Endodermal cell (in vitro differentiated cells): Measurements from ENCODE around the gene TIAM1. TPM values are rescaled to one million over a fixed set of nuclear protein-coding genes. Genes with fewer than 3 reads are reported as not detected.

ENCODE experiments used
- DNase-seq: peaks from one replicate; pipeline ENCODE4 v3.0.0-alpha.2; 2017
- H3K27ac ChIP-seq: 2 replicates; pipeline ENCODE4 v1.5.1; 2013; ENCODE audit warnings: mild to moderate bottlenecking, low read depth, low read length, moderate library complexity
- H3K27me3 ChIP-seq: 2 replicates; pipeline ENCODE4 v1.6.1; 2013; ENCODE audit warnings: mild to moderate bottlenecking, low read length, moderate library complexity; ENCODE audit not compliant: insufficient read depth, control insufficient read depth, poor library complexity, severe bottlenecking
- H3K36me3 ChIP-seq: 2 replicates; pipeline ENCODE4 v1.7.0; 2013; ENCODE audit warnings: mild to moderate bottlenecking, low read length, moderate library complexity; ENCODE audit not compliant: control insufficient read depth, insufficient read depth
- H3K4me1 ChIP-seq: one replicate; pipeline ENCODE4 v1.7.0; 2013; ENCODE audit warnings: low read length; ENCODE audit not compliant: control insufficient read depth, insufficient read depth
- H3K4me3 ChIP-seq: 2 replicates; pipeline ENCODE4 v1.5.1; 2013; ENCODE audit warnings: mild to moderate bottlenecking, low read length, moderate library complexity
- H3K9ac ChIP-seq: 2 replicates; pipeline ENCODE4 v1.6.1; 2013; ENCODE audit warnings: mild to moderate bottlenecking, low read length, moderate library complexity; ENCODE audit not compliant: poor library complexity, severe bottlenecking; ENCODE audit errors: extremely low read depth
- H3K9me3 ChIP-seq: 2 replicates; pipeline ENCODE4 v1.6.1; 2013; ENCODE audit warnings: mild to moderate bottlenecking, low read length, moderate library complexity; ENCODE audit not compliant: control insufficient read depth
- H3K27ac Mint-ChIP-seq: 2 replicates; pipeline ENCODE4 v1.8.0; 2020; ENCODE audit warnings: mixed read lengths
- H3K27me3 Mint-ChIP-seq: 2 replicates; pipeline ENCODE4 v1.8.0; 2021; ENCODE audit warnings: mild to moderate bottlenecking, mixed read lengths; ENCODE audit not compliant: insufficient read depth
- H3K36me3 Mint-ChIP-seq: 2 replicates; pipeline ENCODE4 v1.8.0; 2020; ENCODE audit warnings: low read depth, mixed read lengths
- H3K4me1 Mint-ChIP-seq: 2 replicates; pipeline ENCODE4 v1.8.0; 2020; ENCODE audit warnings: mixed read lengths
- H3K4me3 Mint-ChIP-seq: 2 replicates; pipeline ENCODE4 v1.8.0; 2020; ENCODE audit warnings: mild to moderate bottlenecking, moderate library complexity, mixed read lengths
- H3K9me3 Mint-ChIP-seq: 2 replicates; pipeline ENCODE4 v1.8.0; 2020; ENCODE audit warnings: mild to moderate bottlenecking, mixed read lengths
- WGBS, 2 experiments: methylation state at CpG; one replicate each; pipeline versions ENCODE4 v1.1.5 to v1.1.7; 2013; ENCODE audit warnings: missing lambda C conversion rate in 2 of 2, mixed read lengths in 1 of 2; ENCODE audit not compliant: insufficient coverage in 1 of 2, insufficient read length in 1 of 2; 5-methylcytosine and 5-hydroxymethylcytosine counted together
- total RNA-seq, 2 donors: library from RNA; stranded (reverse); fragmentation: NEBNext Ultra II Directional in 1 of 2; extraction: Animal tissue kit (Norgen Biotek cat#: 25700) in 1 of 2; gene quantifications; 2 replicates in 1 of 2; 3 replicates in 1 of 2; pipeline ENCODE4 v1.2.1, GENCODE V29; 2021
- TF ChIP-seq, protein P1 (sequence below): fragments of 200-600 bp; sonication (generic); conservative IDR thresholded peaks from 2 replicates; pipeline ENCODE4 v1.5.0; 2021; ENCODE audit warnings: antibody characterized with exemption, mild to moderate bottlenecking

Gene TIAM1
- total RNA-seq, 2 donors from 2014 or later = 29.4 to 33.3 TPM

DNA sequence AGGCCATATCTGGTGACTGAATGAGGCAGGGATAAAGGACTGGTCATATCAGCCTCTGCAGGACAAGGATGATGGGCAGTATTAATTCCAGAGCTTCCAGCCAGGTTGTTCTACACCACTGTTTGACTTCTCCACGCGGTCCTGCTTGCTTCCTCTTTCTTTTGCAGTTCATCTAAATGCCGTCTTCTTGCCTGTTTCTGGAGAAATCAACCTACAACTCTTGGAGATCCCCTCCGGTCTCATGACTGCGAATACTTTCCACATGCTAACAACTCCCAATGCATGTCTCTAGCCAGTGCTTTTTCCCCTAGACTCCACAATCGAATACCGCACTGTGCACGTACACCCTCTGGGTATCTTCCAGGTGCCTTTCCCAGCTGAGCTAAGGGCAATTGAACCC lies 14.1 kb upstream of the TIAM1 start:
- no peaks in the 10 kb centered on the region for H3K4me1 ChIP-seq
- H3K4me1 Mint-ChIP-seq = peaks cover 10% of the 10 kb centered on the region
- no peaks in the 10 kb centered on the region for H3K27me3 ChIP-seq
- 93 to 94% methylated on average over 8 of the region's 8 CpGs for WGBS, 2 experiments
- no peak overlapping the region for H3K9ac ChIP-seq
- TF ChIP-seq, protein P1, sequence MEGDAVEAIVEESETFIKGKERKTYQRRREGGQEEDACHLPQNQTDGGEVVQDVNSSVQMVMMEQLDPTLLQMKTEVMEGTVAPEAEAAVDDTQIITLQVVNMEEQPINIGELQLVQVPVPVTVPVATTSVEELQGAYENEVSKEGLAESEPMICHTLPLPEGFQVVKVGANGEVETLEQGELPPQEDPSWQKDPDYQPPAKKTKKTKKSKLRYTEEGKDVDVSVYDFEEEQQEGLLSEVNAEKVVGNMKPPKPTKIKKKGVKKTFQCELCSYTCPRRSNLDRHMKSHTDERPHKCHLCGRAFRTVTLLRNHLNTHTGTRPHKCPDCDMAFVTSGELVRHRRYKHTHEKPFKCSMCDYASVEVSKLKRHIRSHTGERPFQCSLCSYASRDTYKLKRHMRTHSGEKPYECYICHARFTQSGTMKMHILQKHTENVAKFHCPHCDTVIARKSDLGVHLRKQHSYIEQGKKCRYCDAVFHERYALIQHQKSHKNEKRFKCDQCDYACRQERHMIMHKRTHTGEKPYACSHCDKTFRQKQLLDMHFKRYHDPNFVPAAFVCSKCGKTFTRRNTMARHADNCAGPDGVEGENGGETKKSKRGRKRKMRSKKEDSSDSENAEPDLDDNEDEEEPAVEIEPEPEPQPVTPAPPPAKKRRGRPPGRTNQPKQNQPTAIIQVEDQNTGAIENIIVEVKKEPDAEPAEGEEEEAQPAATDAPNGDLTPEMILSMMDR = no peak
- no peaks in the 10 kb centered on the region for H3K27me3 Mint-ChIP-seq
- H3K36me3 Mint-ChIP-seq = no peaks in the 10 kb centered on the region
- no peak overlapping the region for H3K4me3 Mint-ChIP-seq
- H3K27ac Mint-ChIP-seq = no peak overlapping the region
- H3K27ac ChIP-seq = no peak overlapping the region
- no peak overlapping the region for H3K4me3 ChIP-seq
- H3K9me3 Mint-ChIP-seq = peaks cover 2% of the 10 kb centered on the region
- no peaks in the 10 kb centered on the region for H3K9me3 ChIP-seq
- DNase-seq = no peak
- H3K36me3 ChIP-seq = no peaks in the 10 kb centered on the region

DNA sequence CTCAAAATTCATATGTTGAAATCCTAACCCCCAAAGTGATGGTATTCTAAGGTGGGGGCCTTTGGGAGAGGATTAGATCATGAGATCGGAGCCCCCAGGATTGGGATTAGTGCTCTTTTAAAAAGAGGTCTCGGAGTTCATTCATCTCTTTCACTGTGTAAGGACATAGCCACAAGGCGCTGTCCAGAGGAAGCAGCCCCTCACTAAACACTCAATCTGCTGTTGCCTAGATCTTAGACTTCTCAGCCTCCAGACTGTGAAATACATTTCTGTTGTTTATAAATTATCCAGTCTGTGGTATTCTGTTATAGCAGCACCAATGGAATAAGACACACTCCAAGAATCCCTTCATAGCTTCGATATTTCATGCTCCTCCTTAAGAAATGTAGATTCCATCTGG lies 12.4 kb upstream of the TIAM1 start:
- Histone ChIP-seq H3K4me1 (no peaks in the 10 kb centered on the region), H3K36me3 (no peaks in the 10 kb centered on the region), H3K27ac (no peak overlapping the region), H3K4me3 (no peak overlapping the region), H3K9ac (no peak overlapping the region), H3K27me3 (no peaks in the 10 kb centered on the region), H3K9me3 (no peaks in the 10 kb centered on the region)
- TF ChIP-seq, protein P1 = no peak
- peaks cover 12% of the 10 kb centered on the region for H3K4me1 Mint-ChIP-seq
- H3K4me3 Mint-ChIP-seq = no peak overlapping the region
- peaks cover 2% of the 10 kb centered on the region for H3K9me3 Mint-ChIP-seq
- DNase-seq = no peak
- no peaks in the 10 kb centered on the region for H3K27me3 Mint-ChIP-seq
- no peaks in the 10 kb centered on the region for H3K36me3 Mint-ChIP-seq
- WGBS, 2 experiments = 95 to 96% methylated on average over 3 to 4 of the region's 4 CpGs
- H3K27ac Mint-ChIP-seq = no peak overlapping the region

DNA sequence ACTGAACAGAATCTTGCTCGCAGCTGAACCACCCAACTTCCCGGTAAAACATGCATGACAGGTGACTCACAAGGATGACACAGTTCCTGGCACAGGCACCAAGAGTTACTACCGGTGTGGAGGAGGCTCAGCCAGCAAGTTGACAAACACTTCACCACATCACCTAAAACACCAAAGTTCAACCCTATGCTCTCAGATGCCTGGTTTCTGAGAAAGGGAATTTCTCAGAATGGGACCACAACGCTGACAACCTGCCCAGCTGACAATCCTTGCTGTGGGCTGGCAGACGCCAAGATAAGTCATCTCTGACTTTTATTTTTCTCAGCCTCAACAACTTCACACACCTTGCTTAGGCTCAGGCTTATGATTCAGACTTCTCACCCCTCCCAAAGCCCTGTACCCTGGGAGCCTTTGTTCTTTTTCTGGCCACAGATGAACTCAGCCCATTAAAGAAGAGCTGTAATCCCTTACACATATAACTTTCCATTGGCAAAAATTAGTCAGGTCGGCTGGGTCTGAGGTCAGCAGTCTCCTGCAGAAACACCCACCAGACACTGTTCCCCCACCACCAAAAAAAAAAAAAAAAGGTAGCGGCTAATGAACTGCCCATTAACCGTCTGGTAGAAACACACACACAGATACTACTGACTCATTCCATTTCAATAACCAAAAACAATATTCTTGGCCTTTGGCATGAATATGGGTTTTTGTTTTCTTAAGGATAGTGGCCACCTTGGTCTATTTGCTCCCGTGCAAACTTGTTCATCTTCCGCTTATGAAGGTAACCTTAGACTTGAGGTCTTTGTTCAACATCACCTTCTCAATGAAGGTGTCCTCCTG lies 10.8 kb upstream of the TIAM1 start:
- Histone ChIP-seq H3K4me3 (no peak overlapping the region), H3K9me3 (no peaks in the 10 kb centered on the region), H3K9ac (no peak overlapping the region), H3K27me3 (no peaks in the 10 kb centered on the region), H3K4me1 (no peaks in the 10 kb centered on the region), H3K27ac (no peak overlapping the region), H3K36me3 (no peaks in the 10 kb centered on the region)
- H3K4me1 Mint-ChIP-seq = peaks cover 12% of the 10 kb centered on the region
- H3K36me3 Mint-ChIP-seq = no peaks in the 10 kb centered on the region
- H3K27ac Mint-ChIP-seq = no peak overlapping the region
- no peak for DNase-seq
- 82 to 89% methylated on average over 6 to 8 of the region's 10 CpGs for WGBS, 2 experiments
- H3K9me3 Mint-ChIP-seq = peaks cover 2% of the 10 kb centered on the region
- H3K4me3 Mint-ChIP-seq = no peak overlapping the region
- TF ChIP-seq, protein P1 = no peak
- no peaks in the 10 kb centered on the region for H3K27me3 Mint-ChIP-seq
